ENCODE results near the gene SEC23B.

GRCh38 chr20:18496740-18497592 lies 10.8 kb upstream of the SEC23B start, which contains the start of gene RBBP9:
- TF ChIP-seq POLR2A (IDR thresholded peaks at IDR 0.05; ENCODE audit: low read depth), result no peak
- peak; percentile 66 to 75 for TF ChIP-seq POLR2AphosphoS5 (IDR thresholded peaks at IDR 0.05)
- no peak for TF ChIP-seq EP300 (IDR thresholded peaks at IDR 0.05)

Measured in esophagus muscularis mucosa (tissue), 3 donors.